Caco-2 (cell line): ENCODE data around the gene HEXA. TPM values are rescaled to one million over a fixed set of nuclear protein-coding genes. Genes with fewer than 3 reads are reported as not detected.
A peak's percentile ranks its signal among the peaks of the same experiment; 100 is the strongest.

Experiments
- BruUV-seq: library from RNA; stranded (reverse); fragments of 400-500 nt; replicated peaks from 2 replicates; lab custom pipeline; 2021; lab: Mats Ljungman, UMichigan
- CTCF ChIA-PET: fragments of 300-600 bp; sonication (Branson Sonifier 250); formaldehyde crosslinking; loops from one replicate; lab custom pipeline; 2022; ENCODE audit warnings: antibody characterized with exemption; lab: Charles Lee
- POLR2A ChIA-PET: fragments of 300-600 bp; sonication (Branson Sonifier 250); formaldehyde crosslinking; loops from one replicate; lab custom pipeline; 2022; ENCODE audit warnings: antibody characterized with exemption; lab: Charles Lee
- DNase-seq, 2 experiments: peaks; one replicate each; pipeline versions ENCODE4 v3.0.0 to v3.0.0-alpha.2; 2020 to 2022
- H3K27me3 ChIP-seq: replicated peaks from 2 replicates; pipeline ENCODE4 v1.6.0; 2011; ENCODE audit warnings: low read length; ENCODE audit not compliant: control insufficient read depth, insufficient read depth
- H3K36me3 ChIP-seq: 2 replicates; pipeline ENCODE4 v1.5.1; 2011; ENCODE audit warnings: low read length; ENCODE audit not compliant: control insufficient read depth, insufficient read depth
- H3K4me1 ChIP-seq: fragments of 250-450 bp; sonication (Bioruptor Pico); 2 replicates; pipeline ENCODE4 v1.5.1; 2020; ENCODE audit warnings: mild to moderate bottlenecking
- H3K4me3 ChIP-seq: 2 replicates; pipeline ENCODE4 v1.5.1; 2011; ENCODE audit warnings: low read depth, mild to moderate bottlenecking, control low read depth, low read length
- H3K9me3 ChIP-seq: fragments of 250-450 bp; sonication (Bioruptor Pico); 2 replicates; pipeline ENCODE4 v1.5.1; 2020; ENCODE audit warnings: mild to moderate bottlenecking, moderate library complexity
- H3K27ac Mint-ChIP-seq: one replicate; pipeline ENCODE4 v1.8.0; 2022; ENCODE audit warnings: mixed read lengths; ENCODE audit not compliant: unreplicated experiment
- H3K27me3 Mint-ChIP-seq: one replicate; pipeline ENCODE4 v1.8.0; 2022; ENCODE audit warnings: mixed read lengths; ENCODE audit not compliant: insufficient read depth, unreplicated experiment
- H3K36me3 Mint-ChIP-seq: one replicate; pipeline ENCODE4 v1.8.0; 2022; ENCODE audit warnings: mild to moderate bottlenecking, mixed read lengths; ENCODE audit not compliant: insufficient read depth, unreplicated experiment
- H3K4me1 Mint-ChIP-seq: one replicate; pipeline ENCODE4 v1.8.0; 2022; ENCODE audit warnings: low read depth, mixed read lengths; ENCODE audit not compliant: unreplicated experiment
- H3K4me3 Mint-ChIP-seq: one replicate; pipeline ENCODE4 v1.8.0; 2022; ENCODE audit warnings: mild to moderate bottlenecking, moderate library complexity, mixed read lengths; ENCODE audit not compliant: unreplicated experiment
- H3K9me3 Mint-ChIP-seq: one replicate; pipeline ENCODE4 v1.8.0; 2022; ENCODE audit warnings: mixed read lengths; ENCODE audit not compliant: unreplicated experiment
- intact Hi-C: fragments of 100-400 bp; cut with micrococcal nuclease; formaldehyde crosslinking; loops from one replicate; pipeline ENCODE4 v1.10.0; 2022; ENCODE audit not compliant: unreplicated experiment
- total RNA-seq: library from RNA; stranded (reverse); gene quantifications from 2 replicates; pipeline ENCODE4 v1.2.3, GENCODE V29; 2022
- TF ChIP-seq, protein P1 (sequence below), 2 experiments: fragments of 200-600 bp in 1 of 2; IDR thresholded peaks; 1 replicate in 1 of 2; 2 replicates in 1 of 2; pipeline versions ENCODE4 v1.5.1 to v1.8.0; 2011 to 2022; ENCODE audit warnings: antibody characterized with exemption in 1 of 2, control low read depth in 1 of 2, inconsistent platforms in 1 of 2, low read depth in 1 of 2, low read length in 1 of 2, mild to moderate bottlenecking in 1 of 2, moderate library complexity in 1 of 2; ENCODE audit not compliant: insufficient read depth in 1 of 2, severe bottlenecking in 1 of 2, unreplicated experiment in 1 of 2

Gene HEXA
- total RNA-seq, 1 experiment from 2014 or later: 151 TPM

GRCh38 chr15:72312605-72313447 is 63.0 kb downstream of the HEXA start:
- ChIA-PET CTCF (interaction anchor here (0.5 to 1.4 kb wide), 7 partner anchors 8 to 358 kb away, joined by 3 read pairs; partner anchors contain the start of gene HEXA), POLR2A (no interaction called here)
- Mint-ChIP-seq H3K4me1 (no peaks in the 10 kb centered on the region), H3K9me3 (no peaks in the 10 kb centered on the region), H3K4me3 (no peak overlapping the region), H3K27me3 (peaks cover 21% of the 10 kb centered on the region), H3K27ac (no peak overlapping the region), H3K36me3 (no peaks in the 10 kb centered on the region)
- Histone ChIP-seq H3K27me3 (no peaks in the 10 kb centered on the region), H3K4me1 (no peaks in the 10 kb centered on the region), H3K36me3 (no peaks in the 10 kb centered on the region), H3K4me3 (no peak overlapping the region), H3K9me3 (no peaks in the 10 kb centered on the region)
- TF ChIP-seq, protein P1, sequence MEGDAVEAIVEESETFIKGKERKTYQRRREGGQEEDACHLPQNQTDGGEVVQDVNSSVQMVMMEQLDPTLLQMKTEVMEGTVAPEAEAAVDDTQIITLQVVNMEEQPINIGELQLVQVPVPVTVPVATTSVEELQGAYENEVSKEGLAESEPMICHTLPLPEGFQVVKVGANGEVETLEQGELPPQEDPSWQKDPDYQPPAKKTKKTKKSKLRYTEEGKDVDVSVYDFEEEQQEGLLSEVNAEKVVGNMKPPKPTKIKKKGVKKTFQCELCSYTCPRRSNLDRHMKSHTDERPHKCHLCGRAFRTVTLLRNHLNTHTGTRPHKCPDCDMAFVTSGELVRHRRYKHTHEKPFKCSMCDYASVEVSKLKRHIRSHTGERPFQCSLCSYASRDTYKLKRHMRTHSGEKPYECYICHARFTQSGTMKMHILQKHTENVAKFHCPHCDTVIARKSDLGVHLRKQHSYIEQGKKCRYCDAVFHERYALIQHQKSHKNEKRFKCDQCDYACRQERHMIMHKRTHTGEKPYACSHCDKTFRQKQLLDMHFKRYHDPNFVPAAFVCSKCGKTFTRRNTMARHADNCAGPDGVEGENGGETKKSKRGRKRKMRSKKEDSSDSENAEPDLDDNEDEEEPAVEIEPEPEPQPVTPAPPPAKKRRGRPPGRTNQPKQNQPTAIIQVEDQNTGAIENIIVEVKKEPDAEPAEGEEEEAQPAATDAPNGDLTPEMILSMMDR (IDR thresholded peaks at IDR 0.05; ENCODE audit: insufficient read depth in 1 of 2, low read depth in 1 of 2, low read length in 1 of 2, severe bottlenecking in 1 of 2, unreplicated experiment in 1 of 2): peak; percentile 65 to 73
- intact Hi-C loops: loop anchor here (1.0 to 10.0 kb wide), 3 partner anchors 26 to 362 kb away; no protein-coding TSS in a partner anchor
- no TSS peak for BruUV-seq
- peak; percentile 67 to 73 for DNase-seq

DNA sequence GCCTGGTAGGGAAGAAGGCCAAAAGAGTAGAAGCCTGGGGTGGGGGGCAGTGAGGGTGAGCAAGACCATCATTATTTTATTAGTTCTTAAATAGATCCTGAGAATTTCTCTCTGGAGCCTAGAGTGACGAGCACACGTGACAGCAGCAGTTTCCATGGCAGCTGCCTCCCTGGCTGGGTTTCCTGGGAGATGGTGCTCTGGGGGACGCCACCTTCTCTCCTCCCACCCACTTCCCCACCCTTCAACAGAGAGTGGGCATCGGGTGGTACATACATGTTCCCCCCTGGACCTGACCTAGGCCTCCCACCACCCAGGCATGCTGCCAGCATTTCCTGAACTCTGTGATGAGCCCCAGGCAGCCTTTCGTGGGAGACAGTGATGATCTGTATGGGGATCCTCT is 68.8 kb downstream of the HEXA start:
- no peak for DNase-seq
- Mint-ChIP-seq H3K4me3 (no peak overlapping the region), H3K27me3 (peaks cover 13% of the 10 kb centered on the region), H3K4me1 (no peaks in the 10 kb centered on the region), H3K9me3 (no peaks in the 10 kb centered on the region), H3K27ac (no peak overlapping the region), H3K36me3 (no peaks in the 10 kb centered on the region)
- no peak overlapping the region for H3K4me3 ChIP-seq
- CTCF ChIA-PET: interaction anchor here (0.7 kb wide), 1 partner anchor 106 kb away, joined by 4 read pairs; no protein-coding TSS in a partner anchor
- no TSS peak for BruUV-seq
- H3K36me3 ChIP-seq: no peaks in the 10 kb centered on the region
- POLR2A ChIA-PET: no interaction called here
- TF ChIP-seq, protein P1 (IDR thresholded peaks at IDR 0.05; ENCODE audit: insufficient read depth in 1 of 2, low read depth in 1 of 2, low read length in 1 of 2, severe bottlenecking in 1 of 2, unreplicated experiment in 1 of 2): no peak
- no peaks in the 10 kb centered on the region for H3K4me1 ChIP-seq
- no peaks in the 10 kb centered on the region for H3K27me3 ChIP-seq
- intact Hi-C loops: no loop called here
- H3K9me3 ChIP-seq: no peaks in the 10 kb centered on the region

GRCh38 chr15:72306211-72306785 is 69.5 kb downstream of the HEXA start:
- Histone ChIP-seq H3K4me1 (no peaks in the 10 kb centered on the region), H3K9me3 (no peaks in the 10 kb centered on the region), H3K27me3 (no peaks in the 10 kb centered on the region), H3K4me3 (no peak overlapping the region), H3K36me3 (no peaks in the 10 kb centered on the region)
- no peak overlapping the region for H3K4me3 Mint-ChIP-seq
- CTCF ChIA-PET: interaction anchor here (0.7 kb wide), 1 partner anchor 105 kb away, joined by 4 read pairs; no protein-coding TSS in a partner anchor
- no peaks in the 10 kb centered on the region for H3K4me1 Mint-ChIP-seq
- no peak for DNase-seq
- H3K36me3 Mint-ChIP-seq: no peaks in the 10 kb centered on the region
- intact Hi-C loops: no loop called here
- BruUV-seq: no TSS peak
- H3K9me3 Mint-ChIP-seq: no peaks in the 10 kb centered on the region
- no peak overlapping the region for H3K27ac Mint-ChIP-seq
- POLR2A ChIA-PET: no interaction called here
- H3K27me3 Mint-ChIP-seq: peaks cover 13% of the 10 kb centered on the region
- TF ChIP-seq, protein P1 (IDR thresholded peaks at IDR 0.05; ENCODE audit: insufficient read depth in 1 of 2, low read depth in 1 of 2, low read length in 1 of 2, severe bottlenecking in 1 of 2, unreplicated experiment in 1 of 2): no peak
